SU-DHL-6 (cell line): Measurements from ENCODE around the gene CAPN12.

Source experiments
- H2AFZ ChIP-seq: fragments of 200-600 bp; sonication (generic); 2 replicates; pipeline ENCODE4 v1.6.1; 2014; ENCODE audit warnings: low read depth, mild to moderate bottlenecking, moderate library complexity, mixed read lengths, antibody characterized with exemption, low read length; ENCODE audit not compliant: severe bottlenecking
- H3F3A ChIP-seq: fragments of 200-600 bp; shearing (Covaris generic); 2 replicates; pipeline ENCODE4 v1.6.0; 2016; ENCODE audit warnings: antibody characterized with exemption, mild to moderate bottlenecking; ENCODE audit not compliant: insufficient read depth
- H3K27ac ChIP-seq: fragments of 200-600 bp; sonication (generic); 2 replicates; pipeline ENCODE4 v1.5.1; 2016; ENCODE audit warnings: low read depth, mild to moderate bottlenecking, low read length, moderate library complexity, mixed read lengths
- H3K27me3 ChIP-seq: fragments of 200-600 bp; sonication (generic), shearing (Covaris generic); 2 replicates; pipeline ENCODE4 v1.6.0; 2014; ENCODE audit warnings: mild to moderate bottlenecking, low read length
- H3K36me3 ChIP-seq: fragments of 200-600 bp; sonication (generic); 2 replicates; pipeline ENCODE4 v1.6.1; 2014; ENCODE audit warnings: mild to moderate bottlenecking, low read length, mixed read lengths
- H3K4me2 ChIP-seq: fragments of 300-600, 200-600 bp; shearing (Covaris generic), sonication (generic); 2 replicates; pipeline ENCODE4 v1.6.0; 2014; ENCODE audit warnings: low read length, low read depth, mild to moderate bottlenecking; ENCODE audit not compliant: poor library complexity, severe bottlenecking
- H3K4me3 ChIP-seq: fragments of 200-600 bp; sonication (generic); 2 replicates; pipeline ENCODE4 v1.5.1; 2014; ENCODE audit warnings: antibody characterized with exemption, low read length, mild to moderate bottlenecking, mixed read lengths; ENCODE audit not compliant: insufficient read depth, poor library complexity, severe bottlenecking
- H3K79me2 ChIP-seq: fragments of 200-600 bp; sonication (generic); 2 replicates; pipeline ENCODE4 v1.6.1; 2014; ENCODE audit warnings: mild to moderate bottlenecking, low read length, moderate library complexity; ENCODE audit not compliant: insufficient read depth
- H3K9ac ChIP-seq: fragments of 200-600 bp; sonication (generic); 2 replicates; pipeline ENCODE4 v1.7.0; 2014; ENCODE audit warnings: mild to moderate bottlenecking, low read length
- H3K9me2 ChIP-seq: fragments of 200-600 bp; sonication (generic); replicated peaks from 2 replicates; pipeline ENCODE4 v1.6.1; 2014; ENCODE audit warnings: low read length; ENCODE audit not compliant: insufficient read depth
- H3K9me3 ChIP-seq: fragments of 200-600 bp; sonication (generic); 2 replicates; pipeline ENCODE4 v1.6.1; 2014; ENCODE audit warnings: low read length, mixed read lengths; ENCODE audit not compliant: insufficient read depth
- H4K20me1 ChIP-seq: fragments of 200-600 bp; sonication (generic); 2 replicates; pipeline ENCODE4 v1.6.1; 2014; ENCODE audit warnings: low read depth, mild to moderate bottlenecking, antibody characterized with exemption, low read length, moderate library complexity, mixed read lengths
- EZH2phosphoT487 ChIP-seq: fragments of 200-600 bp; sonication (generic), shearing (Covaris generic); conservative IDR thresholded peaks from 2 replicates; pipeline ENCODE4 v1.6.1; 2018; ENCODE audit warnings: mild to moderate bottlenecking, antibody characterized with exemption, low read length, moderate library complexity, mixed read lengths
- TF ChIP-seq, protein P1 (sequence below): fragments of 200-600 bp; sonication (generic); IDR thresholded peaks from one replicate; pipeline ENCODE4 v1.5.1; 2017; ENCODE audit warnings: antibody characterized with exemption, mild to moderate bottlenecking, low read length, moderate library complexity; ENCODE audit not compliant: insufficient read depth, poor library complexity, severe bottlenecking

Gene CAPN12

DNA sequence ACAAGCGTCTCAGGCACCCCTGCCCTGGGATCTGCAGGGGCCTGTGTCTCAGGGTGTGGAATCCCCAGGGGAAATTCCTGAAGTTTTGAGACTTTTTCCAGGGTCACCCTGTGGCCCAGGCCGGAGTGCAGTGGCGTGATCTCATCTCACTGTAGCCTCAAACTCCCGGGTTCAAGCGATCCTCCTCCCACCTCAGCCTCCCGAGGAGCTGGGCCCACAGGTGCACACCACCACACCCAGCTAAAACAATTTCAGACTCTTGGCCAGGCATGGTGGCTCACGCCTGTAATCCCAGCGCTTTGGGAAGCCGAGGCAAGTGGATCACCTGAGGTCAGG, 4.0 kb downstream of the CAPN12 start:
- Histone ChIP-seq H3K4me3 (no peak overlapping the region), H4K20me1 (no peaks in the 10 kb centered on the region), H2AFZ (no peak overlapping the region), H3K27ac (no peak overlapping the region), H3K9ac (no peak overlapping the region), H3K36me3 (no peaks in the 10 kb centered on the region), H3K9me2 (no peaks in the 10 kb centered on the region), H3K79me2 (no peaks in the 10 kb centered on the region), H3K9me3 (no peaks in the 10 kb centered on the region), H3K27me3 (no peaks in the 10 kb centered on the region), H3F3A (peaks cover 2% of the 10 kb centered on the region), H3K4me2 (no peak overlapping the region)
- TF ChIP-seq, protein P1, sequence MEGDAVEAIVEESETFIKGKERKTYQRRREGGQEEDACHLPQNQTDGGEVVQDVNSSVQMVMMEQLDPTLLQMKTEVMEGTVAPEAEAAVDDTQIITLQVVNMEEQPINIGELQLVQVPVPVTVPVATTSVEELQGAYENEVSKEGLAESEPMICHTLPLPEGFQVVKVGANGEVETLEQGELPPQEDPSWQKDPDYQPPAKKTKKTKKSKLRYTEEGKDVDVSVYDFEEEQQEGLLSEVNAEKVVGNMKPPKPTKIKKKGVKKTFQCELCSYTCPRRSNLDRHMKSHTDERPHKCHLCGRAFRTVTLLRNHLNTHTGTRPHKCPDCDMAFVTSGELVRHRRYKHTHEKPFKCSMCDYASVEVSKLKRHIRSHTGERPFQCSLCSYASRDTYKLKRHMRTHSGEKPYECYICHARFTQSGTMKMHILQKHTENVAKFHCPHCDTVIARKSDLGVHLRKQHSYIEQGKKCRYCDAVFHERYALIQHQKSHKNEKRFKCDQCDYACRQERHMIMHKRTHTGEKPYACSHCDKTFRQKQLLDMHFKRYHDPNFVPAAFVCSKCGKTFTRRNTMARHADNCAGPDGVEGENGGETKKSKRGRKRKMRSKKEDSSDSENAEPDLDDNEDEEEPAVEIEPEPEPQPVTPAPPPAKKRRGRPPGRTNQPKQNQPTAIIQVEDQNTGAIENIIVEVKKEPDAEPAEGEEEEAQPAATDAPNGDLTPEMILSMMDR: no peak
- no peak for TF ChIP-seq EZH2phosphoT487

DNA sequence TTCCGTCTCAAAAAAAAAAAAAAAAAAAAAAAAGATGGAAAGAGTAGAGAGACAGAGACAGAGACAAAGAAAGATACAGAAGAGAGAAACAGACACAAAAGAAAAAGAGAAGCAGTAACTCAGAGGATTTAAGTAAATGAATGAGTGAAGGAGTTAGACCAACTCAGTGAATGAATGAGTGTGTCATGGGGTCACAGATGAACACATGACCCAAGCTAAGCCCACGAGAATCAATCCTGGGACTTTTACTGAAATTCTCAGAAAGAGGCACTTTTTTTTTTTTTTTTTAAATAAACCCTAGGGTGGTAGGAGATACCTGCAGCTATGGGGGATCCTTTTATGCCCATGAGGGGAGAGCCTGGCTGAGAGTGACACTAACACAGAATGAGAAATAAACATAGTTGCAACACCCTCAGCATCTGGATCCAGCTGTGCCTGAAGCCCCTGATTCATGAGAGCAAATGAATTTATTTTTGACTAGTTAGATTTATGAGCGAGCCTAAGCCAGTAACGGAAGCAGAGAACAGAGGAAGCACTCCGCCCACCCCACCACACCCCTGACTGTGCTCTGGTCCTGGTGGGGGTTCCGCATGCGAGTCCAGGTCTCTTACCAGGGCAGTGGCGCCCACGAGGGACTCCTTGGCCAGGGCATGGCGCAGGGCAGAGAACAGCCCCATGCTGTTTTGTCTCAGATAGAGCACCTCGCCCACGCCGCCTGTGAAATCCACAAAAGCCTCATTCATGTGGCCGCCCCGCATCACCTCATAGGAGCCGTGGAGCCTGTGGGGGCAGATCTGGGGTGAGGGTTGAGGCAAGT, 4.6 kb downstream of the CAPN12 start:
- no peak overlapping the region for H3K9ac ChIP-seq
- no peaks in the 10 kb centered on the region for H3K27me3 ChIP-seq
- no peak overlapping the region for H3K4me3 ChIP-seq

GRCh38 chr19:38737921-38738737, 6.1 kb downstream of the CAPN12 start:
- H3K9me2 ChIP-seq: no peaks in the 10 kb centered on the region
- no peak overlapping the region for H3K4me3 ChIP-seq
- no peaks in the 10 kb centered on the region for H4K20me1 ChIP-seq
- no peaks in the 10 kb centered on the region for H3K36me3 ChIP-seq
- H3K4me2 ChIP-seq: no peak overlapping the region
- H3K79me2 ChIP-seq: no peaks in the 10 kb centered on the region
- no peaks in the 10 kb centered on the region for H3K9me3 ChIP-seq
- TF ChIP-seq, protein P1: no peak
- TF ChIP-seq EZH2phosphoT487: no peak
- H3K27me3 ChIP-seq: no peaks in the 10 kb centered on the region
- H3F3A ChIP-seq: peaks cover 6% of the 10 kb centered on the region
- H3K27ac ChIP-seq: no peak overlapping the region
- H3K9ac ChIP-seq: no peak overlapping the region
- no peak overlapping the region for H2AFZ ChIP-seq

More for the DNA sequence above, 4.6 kb downstream of the CAPN12 start:
- Histone ChIP-seq H3K79me2 (no peaks in the 10 kb centered on the region), H3K9me2 (no peaks in the 10 kb centered on the region), H3K9me3 (no peaks in the 10 kb centered on the region), H3F3A (peaks cover 6% of the 10 kb centered on the region), H3K36me3 (no peaks in the 10 kb centered on the region), H3K27ac (no peak overlapping the region), H2AFZ (no peak overlapping the region), H3K4me2 (no peak overlapping the region), H4K20me1 (no peaks in the 10 kb centered on the region)
- TF ChIP-seq, protein P1: no peak
- TF ChIP-seq EZH2phosphoT487: no peak
